GM13976 (cell line): ENCODE measurements around the gene PDHB.

Source experiments
- DNase-seq: peaks from one replicate; pipeline ENCODE4 v3.0.0; 2012; ENCODE audit warnings: low spot score
- CTCF ChIP-seq: IDR thresholded peaks from 2 replicates; pipeline ENCODE4 v1.5.1; 2012; ENCODE audit warnings: borderline replicate concordance, mild to moderate bottlenecking; ENCODE audit not compliant: insufficient read depth; ENCODE audit errors: extremely low read depth, missing control alignments, control extremely low read depth
- in situ Hi-C: fragments of 300-500 bp; cut with MboI; formaldehyde crosslinking; loops from one replicate; pipeline ENCODE4 v1.12.0; 2022; ENCODE audit warnings: low sequenced_read_pairs, mixed read lengths, inconsistent platforms; ENCODE audit not compliant: unreplicated experiment

The PDHB gene

GRCh38 chr3:58433400-58434167 is at the start of gene PDHB:
PDHB (minus strand) TSS chr3:58433832; CDS start chr3:58433809, 23 bp downstream.
- in situ Hi-C loops, result no loop called here
- TF ChIP-seq CTCF, result no peak
- DNase-seq, result peak; percentile 98

GRCh38 chr3:58482917-58483636 is 49.4 kb upstream of the PDHB start:
- in situ Hi-C loops, result no loop called here
- TF ChIP-seq CTCF, result no peak
- DNase-seq, result no peak

- TF ChIP-seq CTCF, result no peak
- no peak for DNase-seq
- in situ Hi-C loops, result no loop called here
Measured at GRCh38 chr3:58480309-58480708, 46.7 kb upstream of the PDHB start.

- DNase-seq, result no peak
- TF ChIP-seq CTCF, result no peak
- in situ Hi-C loops, result no loop called here
Measured at GRCh38 chr3:58478781-58479180, 45.1 kb upstream of the PDHB start.

- no peak for DNase-seq
- in situ Hi-C loops, result no loop called here
- no peak for TF ChIP-seq CTCF
Measured at GRCh38 chr3:58474967-58475578, 41.4 kb upstream of the PDHB start.

- in situ Hi-C loops, result no loop called here
- no peak for DNase-seq
- TF ChIP-seq CTCF, result no peak
Measured at GRCh38 chr3:58474348-58474911, 40.8 kb upstream of the PDHB start.
